Measurements from ENCODE around the gene RRBP1.
A peak's percentile ranks its signal among the peaks of the same experiment; 100 is the strongest.

The RRBP1 gene

GRCh38 chr20:17697171-17697570 lies 15.1 kb upstream of the RRBP1 start:
- Histone ChIP-seq H3K27me3 (ENCODE audit: insufficient read depth, poor library complexity, severe bottlenecking) (no peaks in the 10 kb centered on the region), H3K4me3 (ENCODE audit: severe bottlenecking) (no peak overlapping the region), H3K9me3 (ENCODE audit: severe bottlenecking) (no peaks in the 10 kb centered on the region), H3K4me1 (ENCODE audit: insufficient read depth, poor library complexity, severe bottlenecking) (no peaks in the 10 kb centered on the region), H3K27ac (ENCODE audit: poor library complexity, severe bottlenecking) (no peak overlapping the region), H3K36me3 (ENCODE audit: low read depth) (no peaks in the 10 kb centered on the region)
- ATAC-seq (ENCODE audit: low read depth) = no peak
- no peak for DNase-seq (ENCODE audit: low spot score)
- no peak for TF ChIP-seq CTCF (IDR thresholded peaks at IDR 0.05; ENCODE audit: poor library complexity, severe bottlenecking)

GRCh38 chr20:17696287-17696686 lies 14.2 kb upstream of the RRBP1 start:
- Histone ChIP-seq H3K4me1 (ENCODE audit: insufficient read depth, poor library complexity, severe bottlenecking) (no peaks in the 10 kb centered on the region), H3K27ac (ENCODE audit: poor library complexity, severe bottlenecking) (no peak overlapping the region), H3K4me3 (ENCODE audit: severe bottlenecking) (no peak overlapping the region), H3K27me3 (ENCODE audit: insufficient read depth, poor library complexity, severe bottlenecking) (no peaks in the 10 kb centered on the region), H3K36me3 (ENCODE audit: low read depth) (no peaks in the 10 kb centered on the region), H3K9me3 (ENCODE audit: severe bottlenecking) (no peaks in the 10 kb centered on the region)
- no peak for TF ChIP-seq CTCF (IDR thresholded peaks at IDR 0.05; ENCODE audit: poor library complexity, severe bottlenecking)
- ATAC-seq (ENCODE audit: low read depth) = no peak
- no peak for DNase-seq (ENCODE audit: low spot score)

- Histone ChIP-seq H3K27me3 (ENCODE audit: insufficient read depth, poor library complexity, severe bottlenecking) (no peaks in the 10 kb centered on the region), H3K4me1 (ENCODE audit: insufficient read depth, poor library complexity, severe bottlenecking) (no peaks in the 10 kb centered on the region), H3K9me3 (ENCODE audit: severe bottlenecking) (no peaks in the 10 kb centered on the region), H3K27ac (ENCODE audit: poor library complexity, severe bottlenecking) (no peak overlapping the region), H3K36me3 (ENCODE audit: low read depth) (no peaks in the 10 kb centered on the region), H3K4me3 (ENCODE audit: severe bottlenecking) (no peak overlapping the region)
- no peak for TF ChIP-seq CTCF (IDR thresholded peaks at IDR 0.05; ENCODE audit: poor library complexity, severe bottlenecking)
- ATAC-seq (ENCODE audit: low read depth) (no peak), DNase-seq (ENCODE audit: low spot score) (peak; percentile 3)
Observed at GRCh38 chr20:17694767-17695166, 12.7 kb upstream of the RRBP1 start.

- H3K36me3 ChIP-seq (ENCODE audit: low read depth) = no peaks in the 10 kb centered on the region
- H3K27me3 ChIP-seq (ENCODE audit: insufficient read depth, poor library complexity, severe bottlenecking) = no peaks in the 10 kb centered on the region
- no peaks in the 10 kb centered on the region for H3K4me1 ChIP-seq (ENCODE audit: insufficient read depth, poor library complexity, severe bottlenecking)
- ATAC-seq (ENCODE audit: low read depth) = peak; percentile 75; the same call in 2 of the 3 replicates
- no peak overlapping the region for H3K27ac ChIP-seq (ENCODE audit: poor library complexity, severe bottlenecking)
- no peak overlapping the region for H3K4me3 ChIP-seq (ENCODE audit: severe bottlenecking)
- H3K9me3 ChIP-seq (ENCODE audit: severe bottlenecking) = no peaks in the 10 kb centered on the region
- DNase-seq (ENCODE audit: low spot score) = peak; percentile 30
- no peak for TF ChIP-seq CTCF (IDR thresholded peaks at IDR 0.05; ENCODE audit: poor library complexity, severe bottlenecking)
Observed at GRCh38 chr20:17693444-17694001, 11.5 kb upstream of the RRBP1 start.

- Histone ChIP-seq H3K9me3 (ENCODE audit: severe bottlenecking) (no peaks in the 10 kb centered on the region), H3K27me3 (ENCODE audit: insufficient read depth, poor library complexity, severe bottlenecking) (no peaks in the 10 kb centered on the region), H3K4me3 (ENCODE audit: severe bottlenecking) (no peak overlapping the region), H3K4me1 (ENCODE audit: insufficient read depth, poor library complexity, severe bottlenecking) (no peaks in the 10 kb centered on the region), H3K36me3 (ENCODE audit: low read depth) (no peaks in the 10 kb centered on the region), H3K27ac (ENCODE audit: poor library complexity, severe bottlenecking) (no peak overlapping the region)
- no peak for TF ChIP-seq CTCF (IDR thresholded peaks at IDR 0.05; ENCODE audit: poor library complexity, severe bottlenecking)
- DNase-seq (ENCODE audit: low spot score) = peak; percentile 5
- ATAC-seq (ENCODE audit: low read depth) = no peak
Observed at GRCh38 chr20:17691758-17692157, 9.7 kb upstream of the RRBP1 start.
